Peyer's patch (tissue), 4 donors: ENCODE results near the gene RIBC1.

Experiments used
- CTCF ChIP-seq, 6 experiments: fragments of 450-650 bp in 4 of 6; fragments of 200-600 bp in 2 of 6; sonication (generic) in 1 of 6; IDR thresholded peaks; one replicate each; pipeline ENCODE4 v1.5.1; 2017 to 2019; ENCODE audit warnings: antibody characterized with exemption in 6 of 6, mild to moderate bottlenecking in 3 of 6, moderate library complexity in 1 of 6
- POLR2A ChIP-seq, 2 donors: fragments of 450-650 bp; IDR thresholded peaks; one replicate each; pipeline ENCODE4 v1.5.1; 2017; ENCODE audit warnings: antibody characterized with exemption in 2 of 2, mild to moderate bottlenecking in 2 of 2, moderate library complexity in 2 of 2

- TF ChIP-seq POLR2A (IDR thresholded peaks at IDR 0.05), result no peak
- no peak for TF ChIP-seq CTCF (IDR thresholded peaks at IDR 0.05)
Observed at GRCh38 chrX:53430231-53430630, 7.6 kb downstream of the RIBC1 start.
